Stimulated activated CD8-positive, alpha-beta memory T cell treated with anti-CD3 and anti-CD28 coated beads, Interleukin-12 subunit alpha, Interleukin-12 subunit beta, amount 100 ng/mL, for 1 hour (primary cell): ENCODE data around the gene NLRC5.
"Not testable (repeated sequence)": the region's sequence is repeated elsewhere in the genome, so short reads cannot be mapped to it uniquely, and the experiment has no call there.

ENCODE experiments used
- DNase-seq: peaks from one replicate; pipeline ENCODE4 v3.0.0-alpha.2; 2020; ENCODE audit warnings: low read depth

Gene NLRC5

DNA sequence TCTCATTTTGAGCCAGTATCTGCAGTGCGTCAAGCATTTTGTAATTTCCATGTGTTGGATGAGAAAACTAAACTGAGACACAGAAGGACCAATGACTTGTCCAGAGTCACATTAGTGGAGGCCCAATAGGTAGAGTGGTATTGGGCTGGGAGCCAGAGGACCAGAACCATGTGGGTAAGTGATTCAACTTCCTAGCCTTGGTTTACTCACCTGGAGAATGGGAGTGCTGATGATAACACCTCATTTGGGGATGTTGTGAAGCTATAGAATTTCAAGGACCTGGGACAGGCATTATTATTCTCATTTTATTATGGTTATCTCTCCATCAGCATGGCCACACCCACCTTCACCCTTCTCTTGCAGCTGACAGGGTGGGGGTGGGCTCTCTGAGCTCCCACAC, 111.1 kb downstream of the NLRC5 start:
- DNase-seq: no peak

- no peak for DNase-seq
Observed at GRCh38 chr16:57102888-57103851, 113.8 kb downstream of the NLRC5 start.

- DNase-seq: no peak
Observed at GRCh38 chr16:57104706-57105105, 115.3 kb downstream of the NLRC5 start.

- no peak for DNase-seq
Observed at GRCh38 chr16:57105184-57105583, 115.8 kb downstream of the NLRC5 start.

GRCh38 chr16:57106767-57107166, 117.4 kb downstream of the NLRC5 start:
- no peak for DNase-seq

GRCh38 chr16:57107321-57107922, 118.1 kb downstream of the NLRC5 start:
- DNase-seq: no peak

DNA sequence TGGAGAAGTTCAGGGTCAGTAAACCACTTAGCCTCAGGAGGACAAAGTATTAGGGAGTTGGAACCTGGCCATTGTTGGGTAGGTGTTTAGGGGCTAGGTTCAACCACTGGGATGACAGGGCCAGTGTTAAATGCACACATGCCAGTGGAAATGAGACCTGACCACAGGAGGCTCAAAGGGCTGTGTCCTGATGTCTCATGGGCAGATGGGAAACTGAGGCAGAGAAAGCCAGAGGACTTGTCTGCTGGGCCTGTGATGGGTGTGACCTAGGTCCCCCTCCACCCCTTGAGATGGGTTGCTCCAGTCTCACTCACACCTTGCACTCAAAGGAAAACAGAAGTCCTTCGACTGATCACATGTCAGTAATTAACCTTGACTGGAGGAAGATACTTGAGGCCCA, 119.1 kb downstream of the NLRC5 start:
- DNase-seq: no peak

DNA sequence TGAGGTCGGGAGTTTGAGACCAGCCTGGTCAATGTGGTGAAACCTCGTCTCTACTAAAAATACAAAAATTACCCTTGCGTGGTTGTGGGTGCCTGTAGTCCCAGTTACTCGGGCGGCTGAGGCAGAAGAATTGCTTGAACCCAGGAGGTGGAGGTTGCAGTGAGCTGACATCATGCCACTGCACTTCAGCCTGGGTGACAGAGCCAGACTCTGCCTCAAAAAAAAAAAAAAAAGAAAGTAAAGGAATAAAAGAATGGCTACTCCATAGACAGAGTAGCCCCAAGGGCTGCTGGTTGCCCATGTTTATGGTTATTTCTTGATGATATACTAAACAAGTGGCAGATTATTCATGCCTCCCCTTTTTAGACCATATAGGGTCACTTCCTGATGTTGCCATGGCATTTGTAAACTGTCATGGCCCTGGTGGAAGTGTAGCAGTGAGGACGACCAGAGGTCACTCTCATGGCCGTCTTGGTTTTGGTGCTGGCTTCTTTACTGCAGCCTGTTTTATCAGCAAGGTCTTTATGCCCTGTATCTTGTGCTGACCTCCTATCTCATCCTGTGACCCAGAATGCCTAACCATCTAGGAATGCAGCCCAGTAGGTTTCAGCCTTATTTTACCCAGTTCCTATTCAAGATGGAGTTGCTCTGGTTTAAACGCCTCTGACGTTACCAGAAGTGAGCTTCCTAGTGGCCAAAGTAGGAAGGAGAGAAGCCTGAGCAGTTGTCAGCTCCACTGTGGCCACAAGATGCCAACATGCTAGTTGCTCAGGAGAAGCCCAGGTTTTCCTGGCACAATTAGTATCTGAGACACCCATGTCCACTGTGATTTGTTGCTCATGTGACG, 120.1 kb downstream of the NLRC5 start:
- not testable (repeated sequence) for DNase-seq

DNA sequence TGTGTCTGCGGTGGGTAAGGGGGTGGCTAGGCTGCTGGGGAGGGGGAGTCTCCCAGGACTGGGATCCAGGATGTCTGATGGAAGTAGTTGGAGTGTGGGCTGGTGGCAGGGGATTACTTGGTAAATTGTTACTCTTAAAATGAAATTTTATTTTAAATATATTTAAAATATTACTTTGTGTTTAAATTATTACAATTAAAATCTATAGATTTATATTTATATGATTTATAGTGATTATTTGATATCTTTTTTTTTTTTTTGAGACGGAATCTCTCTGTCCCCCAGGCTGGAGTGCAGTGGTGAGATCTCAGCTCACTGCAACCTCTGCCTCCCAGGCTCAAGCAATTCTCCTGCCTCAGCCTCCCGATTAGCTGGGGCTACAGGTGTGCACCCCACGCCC, 121.6 kb downstream of the NLRC5 start:
- no peak for DNase-seq

DNA sequence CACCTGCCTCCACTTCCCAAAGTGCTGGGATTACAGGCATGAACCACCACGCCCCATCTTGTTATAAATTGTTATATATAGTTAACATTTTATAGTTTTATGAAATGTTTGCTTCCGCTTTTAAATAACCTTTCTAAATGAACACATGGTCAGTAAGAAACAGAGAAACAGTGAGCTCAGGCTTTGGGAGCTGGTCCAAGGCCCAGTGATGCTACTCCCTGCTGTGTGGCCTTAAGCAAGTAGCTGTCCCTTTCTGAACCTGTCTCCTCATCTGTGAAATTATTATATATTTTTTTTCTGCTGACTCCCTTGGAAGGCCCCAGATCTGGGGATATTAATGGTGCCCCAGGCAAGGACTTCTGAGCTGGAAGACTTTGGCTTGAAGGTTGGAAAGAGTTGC, 122.1 kb downstream of the NLRC5 start:
- no peak for DNase-seq

DNA sequence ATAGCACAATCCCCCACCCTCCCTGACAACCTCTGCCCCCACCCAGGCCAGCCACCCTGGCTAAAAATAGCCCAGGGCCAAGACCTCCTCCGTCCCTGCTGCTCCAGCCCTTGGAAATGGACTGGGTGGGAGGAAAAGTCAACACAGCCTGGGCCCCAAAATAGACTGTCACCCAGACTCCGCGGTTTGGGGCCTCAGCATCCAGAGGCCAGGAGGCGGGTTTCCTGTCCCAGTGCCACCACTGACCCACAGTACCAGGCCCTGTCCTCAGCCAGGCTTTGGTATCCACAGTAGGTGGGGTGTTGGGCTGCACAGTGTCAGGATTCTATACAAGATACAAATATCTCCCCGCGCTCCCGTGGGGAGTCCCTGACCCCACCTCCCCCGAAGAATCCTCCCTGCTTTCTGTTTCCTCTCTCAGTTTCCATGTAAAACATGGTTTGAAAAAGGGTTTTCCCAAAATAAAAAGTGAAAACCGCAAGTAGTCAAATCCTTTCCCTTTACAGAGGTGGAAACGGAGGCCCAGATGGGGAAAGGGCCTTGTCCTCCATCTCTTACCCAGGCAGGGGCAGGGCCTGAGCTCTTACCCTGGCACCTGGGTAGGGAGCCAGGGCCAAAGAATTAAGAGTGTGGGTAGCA, 123.2 kb downstream of the NLRC5 start:
- no peak for DNase-seq

GRCh38 chr16:57113042-57113453, 123.7 kb downstream of the NLRC5 start:
- no peak for DNase-seq

- no peak for DNase-seq
Observed at GRCh38 chr16:57113664-57114063, 124.3 kb downstream of the NLRC5 start.

GRCh38 chr16:57115168-57115513, 125.8 kb downstream of the NLRC5 start:
- no peak for DNase-seq

GRCh38 chr16:57115514-57116182, 126.3 kb downstream of the NLRC5 start:
- DNase-seq: no peak

GRCh38 chr16:57118461-57119084, 129.2 kb downstream of the NLRC5 start:
- no peak for DNase-seq

GRCh38 chr16:57123216-57123973, 134.0 kb downstream of the NLRC5 start:
- DNase-seq: no peak

DNA sequence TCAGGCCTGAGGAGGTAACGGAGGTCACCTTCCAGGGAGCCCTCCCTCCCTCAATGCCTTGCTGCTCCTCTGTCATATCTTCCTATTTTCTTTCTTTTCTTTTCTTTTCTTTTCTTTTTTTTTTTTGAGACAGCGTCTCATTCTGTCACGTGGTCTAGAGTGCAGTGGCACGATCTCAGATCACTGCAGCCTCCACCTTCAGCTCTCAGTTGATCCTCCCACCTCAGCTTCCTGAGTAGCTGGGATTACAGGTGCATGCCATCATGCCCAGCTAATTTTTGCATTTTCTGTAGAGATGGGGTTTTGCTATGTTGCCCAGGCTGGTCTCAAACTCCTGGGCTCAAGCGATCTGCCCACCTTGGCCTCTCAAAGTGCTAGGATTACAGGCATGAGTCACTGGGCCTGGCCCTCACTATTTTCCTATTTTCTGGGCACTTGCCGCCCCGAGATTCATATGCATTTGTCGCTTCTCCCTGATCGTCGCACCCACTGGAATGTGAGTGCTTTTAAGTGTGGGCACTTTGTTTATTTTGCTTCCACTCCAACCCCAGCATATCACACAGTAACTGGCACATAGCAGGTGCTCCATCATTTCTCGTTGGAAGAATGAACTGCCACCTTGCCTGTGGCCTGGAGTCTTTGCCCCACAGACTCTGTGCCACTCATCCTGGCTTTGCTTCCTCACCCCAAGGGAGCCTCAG, 134.8 kb downstream of the NLRC5 start:
- no peak for DNase-seq

DNA sequence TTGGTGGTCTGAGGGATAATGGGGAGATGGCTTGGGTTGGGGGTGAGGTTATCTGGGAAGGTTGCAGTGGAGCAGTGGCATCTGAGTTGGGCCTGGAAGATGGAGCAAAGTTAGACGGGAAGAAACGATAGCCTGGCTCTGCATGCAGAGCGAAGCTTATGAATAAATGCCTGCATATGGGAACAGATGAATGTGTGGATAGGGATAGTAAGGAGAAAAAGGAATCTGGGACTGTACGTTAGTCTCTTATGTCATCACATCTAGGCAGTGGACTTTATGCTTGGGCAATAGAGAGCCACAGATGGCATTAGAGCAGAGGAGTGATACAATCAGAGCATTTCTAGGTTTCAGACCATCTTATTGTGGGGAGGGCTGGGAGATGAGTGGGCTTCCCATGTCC, 136.0 kb downstream of the NLRC5 start:
- DNase-seq: no peak

DNA sequence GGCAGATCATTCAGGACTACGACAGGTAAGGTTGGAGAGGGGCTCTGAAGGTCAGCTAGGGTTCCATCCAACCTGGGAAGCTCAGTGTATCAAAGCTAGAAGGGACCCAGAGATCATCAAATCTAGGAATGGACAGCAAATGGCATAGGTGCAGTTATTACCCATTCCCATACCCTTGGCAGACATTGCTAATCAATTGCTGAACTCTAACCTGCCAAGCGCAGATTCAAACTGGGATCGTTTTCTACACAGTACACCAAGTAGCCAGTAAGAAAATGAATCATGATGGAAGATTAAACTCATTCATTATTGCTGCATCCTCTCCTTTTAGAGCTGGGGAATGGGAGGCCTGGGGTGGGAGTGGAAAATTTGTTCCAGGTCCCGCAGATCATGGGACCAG, 136.6 kb downstream of the NLRC5 start:
- DNase-seq: no peak
